IMR-90 (cell line): ENCODE data around the gene AGPAT3. TPM values are rescaled to one million over a fixed set of nuclear protein-coding genes. Genes with fewer than 3 reads are reported as not detected.

Source experiments
- ATAC-seq: fragments of 200-7000 bp; cut with Tn5 transposase; 2 replicates; pipeline ENCODE4 v1.9.1; 2020; ENCODE audit warnings: low read depth, mild to moderate bottlenecking, moderate library complexity
- BruUV-seq: library from RNA; stranded (reverse); fragments of 400-500 nt; replicated peaks from 2 replicates; lab custom pipeline; 2021; lab: Mats Ljungman, UMichigan
- CTCF ChIA-PET: fragments of 300-600 bp; formaldehyde crosslinking; extraction: SDS; loops from one replicate; lab custom pipeline; 2021; ENCODE audit warnings: antibody characterized with exemption; lab: Yijun Ruan, JAX
- POLR2A ChIA-PET: fragments of 300-600 bp; sonication (Branson Sonifier 250); formaldehyde crosslinking; loops from one replicate; lab custom pipeline; 2022; ENCODE audit warnings: antibody characterized with exemption; ENCODE audit not compliant: unreplicated experiment; lab: Charles Lee
- DNase-seq: peaks from one replicate; pipeline ENCODE4 v3.0.0; 2013
- H2AFZ ChIP-seq: replicated peaks from 2 replicates; pipeline ENCODE3; 2013; ENCODE audit warnings: low read length, mild to moderate bottlenecking; ENCODE audit not compliant: poor library complexity
- H2AK5ac ChIP-seq: 2 replicates; pipeline ENCODE4 v1.6.1; 2013; ENCODE audit warnings: low read depth, low read length, inconsistent platforms
- H2AK9ac ChIP-seq: replicated peaks from 2 replicates; pipeline ENCODE3; 2013; ENCODE audit warnings: mild to moderate bottlenecking, low read depth, low read length, moderate library complexity; ENCODE audit not compliant: poor library complexity
- H2BK120ac ChIP-seq: 2 replicates; pipeline ENCODE4 v1.6.1; 2013; ENCODE audit warnings: low read depth, low read length, inconsistent platforms
- H2BK15ac ChIP-seq: 3 replicates; pipeline ENCODE4 v1.6.1; 2013; ENCODE audit warnings: low read depth, low read length, inconsistent platforms
- H2BK20ac ChIP-seq: 2 replicates; pipeline ENCODE4 v1.6.1; 2013; ENCODE audit warnings: low read depth, mild to moderate bottlenecking, inconsistent platforms, low read length, moderate library complexity
- H2BK5ac ChIP-seq: 2 replicates; pipeline ENCODE4 v1.6.1; 2013; ENCODE audit warnings: mild to moderate bottlenecking, low read depth, low read length, inconsistent platforms; ENCODE audit not compliant: poor library complexity, severe bottlenecking
- H3K14ac ChIP-seq: replicated peaks from 2 replicates; pipeline ENCODE4 v1.6.1; 2013; ENCODE audit warnings: low read depth, low read length, inconsistent platforms
- H3K18ac ChIP-seq: 2 replicates; pipeline ENCODE4 v1.6.1; 2013; ENCODE audit warnings: low read depth, low read length, control low read depth
- H3K23ac ChIP-seq: 2 replicates; pipeline ENCODE4 v1.6.1; 2013; ENCODE audit warnings: low read depth, low read length, inconsistent platforms
- H3K27ac ChIP-seq: 2 replicates; pipeline ENCODE4 v1.5.1; 2013; ENCODE audit warnings: mild to moderate bottlenecking, control low read depth, low read length; ENCODE audit not compliant: insufficient read depth
- H3K27me3 ChIP-seq: 2 replicates; pipeline ENCODE4 v1.6.1; 2013; ENCODE audit warnings: low read length; ENCODE audit not compliant: control insufficient read depth, insufficient read depth
- H3K36me3 ChIP-seq: 2 replicates; pipeline ENCODE4 v1.6.1; 2013; ENCODE audit warnings: low read length, mixed read lengths; ENCODE audit not compliant: control insufficient read depth, insufficient read depth
- H3K4ac ChIP-seq: 2 replicates; pipeline ENCODE4 v1.6.1; 2013; ENCODE audit warnings: low read depth, low read length, inconsistent platforms
- H3K4me1 ChIP-seq: 2 replicates; pipeline ENCODE4 v1.6.1; 2013; ENCODE audit warnings: low read length, mixed read lengths; ENCODE audit not compliant: control insufficient read depth, insufficient read depth
- H3K4me2 ChIP-seq: 2 replicates; pipeline ENCODE4 v1.6.1; 2013; ENCODE audit warnings: low read depth, mild to moderate bottlenecking, control low read depth, low read length, moderate library complexity
- H3K4me3 ChIP-seq: 2 replicates; pipeline ENCODE4 v1.5.1; 2013; ENCODE audit warnings: low read depth, mild to moderate bottlenecking, control low read depth, low read length, moderate library complexity; ENCODE audit not compliant: insufficient read depth
- H3K56ac ChIP-seq: 2 replicates; pipeline ENCODE4 v1.6.1; 2013; ENCODE audit warnings: low read length, inconsistent platforms; ENCODE audit not compliant: insufficient read depth; ENCODE audit errors: extremely low read depth
- H3K79me1 ChIP-seq, 2 experiments: 2 replicates each; pipeline ENCODE4 v1.6.1; 2013; ENCODE audit warnings: low read length in 2 of 2, inconsistent platforms in 1 of 2, low read depth in 1 of 2
- H3K9ac ChIP-seq: 2 replicates; pipeline ENCODE4 v1.6.1; 2013; ENCODE audit warnings: low read depth, low read length, control low read depth
- H3K9me1 ChIP-seq: 2 replicates; pipeline ENCODE4 v1.6.1; 2013; ENCODE audit warnings: low read length, inconsistent platforms; ENCODE audit not compliant: insufficient read depth
- H3K9me3 ChIP-seq: 2 replicates; pipeline ENCODE4 v1.6.1; 2013; ENCODE audit warnings: low read length; ENCODE audit not compliant: control insufficient read depth, insufficient read depth
- H4K20me1 ChIP-seq: 2 replicates; pipeline ENCODE4 v1.6.1; 2013; ENCODE audit warnings: low read length, inconsistent platforms; ENCODE audit not compliant: insufficient read depth
- H4K5ac ChIP-seq: 2 replicates; pipeline ENCODE4 v1.6.1; 2013; ENCODE audit warnings: mild to moderate bottlenecking, low read depth, low read length, control low read depth
- H4K8ac ChIP-seq, 2 experiments: 2 replicates each; pipeline ENCODE4 v1.6.1; 2013; ENCODE audit warnings: low read depth in 2 of 2, low read length in 2 of 2, control low read depth in 1 of 2, inconsistent platforms in 1 of 2
- H4K91ac ChIP-seq: 2 replicates; pipeline ENCODE4 v1.6.1; 2013; ENCODE audit warnings: low read depth, low read length, inconsistent platforms; ENCODE audit not compliant: insufficient read depth
- BHLHE40 ChIP-seq: fragments of 150-350 bp; IDR thresholded peaks from 2 replicates; pipeline ENCODE4 v1.6.1; 2016; ENCODE audit warnings: mild to moderate bottlenecking, low read depth, low read length
- CEBPB ChIP-seq: IDR thresholded peaks from 2 replicates; pipeline ENCODE4 v1.6.1; 2012; ENCODE audit warnings: low read depth, low read length, improper control_type of control experiment
- CHD1 ChIP-seq: IDR thresholded peaks from 2 replicates; pipeline ENCODE4 v1.6.1; 2012; ENCODE audit warnings: low read depth, low read length, improper control_type of control experiment
- FOS ChIP-seq: fragments of 150-350 bp; IDR thresholded peaks from 2 replicates; pipeline ENCODE4 v1.6.1; 2016; ENCODE audit warnings: low read depth, low read length
- MAFK ChIP-seq: IDR thresholded peaks from 2 replicates; pipeline ENCODE4 v1.6.1; 2012; ENCODE audit warnings: low read depth, low read length, improper control_type of control experiment
- MAZ ChIP-seq: IDR thresholded peaks from 2 replicates; pipeline ENCODE4 v1.6.1; 2012; ENCODE audit warnings: low read depth, mild to moderate bottlenecking, low read length, improper control_type of control experiment, moderate library complexity, borderline replicate concordance
- MXI1 ChIP-seq: IDR thresholded peaks from 2 replicates; pipeline ENCODE4 v1.6.1; 2012; ENCODE audit warnings: low read depth, mild to moderate bottlenecking, low read length, moderate library complexity, borderline replicate concordance
- NFE2L2 ChIP-seq: fragments of 150-350 bp; IDR thresholded peaks from 2 replicates; pipeline ENCODE4 v1.6.1; 2016; ENCODE audit warnings: low read depth, mild to moderate bottlenecking, low read length
- POLR2A ChIP-seq: IDR thresholded peaks from 2 replicates; pipeline ENCODE4 v1.6.1; 2012; ENCODE audit warnings: mild to moderate bottlenecking, low read depth, low read length
- RAD21 ChIP-seq: IDR thresholded peaks from 2 replicates; pipeline ENCODE4 v1.6.1; 2012; ENCODE audit warnings: low read length, improper control_type of control experiment
- RCOR1 ChIP-seq: IDR thresholded peaks from 2 replicates; pipeline ENCODE4 v1.6.1; 2012; ENCODE audit warnings: mild to moderate bottlenecking, low read length, improper control_type of control experiment; ENCODE audit not compliant: insufficient replicate concordance
- RFX5 ChIP-seq: IDR thresholded peaks from 2 replicates; pipeline ENCODE4 v1.8.0; 2012; ENCODE audit warnings: low read depth, mild to moderate bottlenecking, low read length, moderate library complexity
- SMC3 ChIP-seq: fragments of 150-350 bp; IDR thresholded peaks from 2 replicates; pipeline ENCODE4 v1.6.1; 2016; ENCODE audit warnings: low read depth, mild to moderate bottlenecking, antibody characterized with exemption, low read length, moderate library complexity
- WGBS, 2 experiments: methylation state at CpG; one replicate each; pipeline versions ENCODE4 v1.1.5 to v1.1.7; 2013; ENCODE audit warnings: missing lambda C conversion rate in 2 of 2; ENCODE audit not compliant: insufficient read length in 1 of 2; ENCODE audit errors: extremely low coverage in 2 of 2; 5-methylcytosine and 5-hydroxymethylcytosine counted together
- dilution Hi-C: fragments of 300-500 bp; cut with HindIII; formaldehyde crosslinking; loops from one replicate; pipeline ENCODE4 v1.14.3; 2018; ENCODE audit warnings: low sequenced_read_pairs; ENCODE audit not compliant: unreplicated experiment
- in situ Hi-C: fragments of 300-500 bp; cut with MboI; formaldehyde crosslinking; loops from 3 replicates; pipeline ENCODE4 v1.14.3; 2019; ENCODE audit warnings: low sequenced_read_pairs, inconsistent platforms, mixed read lengths
- intact Hi-C: fragments of 100-400 bp; cut with micrococcal nuclease; formaldehyde crosslinking; loops from 2 replicates; pipeline ENCODE4 v1.10.0; 2022
- polyA plus RNA-seq, 3 experiments: library from polyadenylated mRNA; depleted of rRNA; stranded (reverse); fragments of >200 nt; gene quantifications; 2 replicates each; pipeline ENCODE4 v1.2.3, GENCODE V29; 2012; ENCODE audit warnings: low replicate concordance in 1 of 3
- total RNA-seq: library from RNA; depleted of rRNA; stranded (reverse); fragments of >200 nt; gene quantifications from 2 replicates; pipeline ENCODE4 v1.2.3, GENCODE V29; 2012
- TF ChIP-seq, protein P1 (sequence below): conservative IDR thresholded peaks from 2 replicates; pipeline ENCODE4 v1.5.1; 2012; ENCODE audit warnings: mild to moderate bottlenecking, low read depth, low read length, improper control_type of control experiment
- TF ChIP-seq, protein P2 (sequence below): fragments of 150-350 bp; IDR thresholded peaks from 2 replicates; pipeline ENCODE4 v1.6.1; 2016; ENCODE audit warnings: low read depth, mild to moderate bottlenecking, low read length, moderate library complexity, borderline replicate concordance
- TF ChIP-seq, protein P3 (sequence below): fragments of 150-350 bp; IDR thresholded peaks from 2 replicates; pipeline ENCODE4 v1.6.1; 2017; ENCODE audit warnings: mild to moderate bottlenecking, antibody characterized with exemption, low read length, low read depth

AGPAT3 gene
- total and polyA plus RNA-seq, 2 of the 4 experiments (the other 2 are of a cell fraction): 27.1 to 38.7 TPM

GRCh38 chr21:43855955-43856354 lies 9.1 kb upstream of the AGPAT3 start:
- H2AFZ ChIP-seq: no peak overlapping the region
- ChIA-PET CTCF (no interaction called here), POLR2A (no interaction called here)
- H3K9ac ChIP-seq: no peak overlapping the region
- DNase-seq (no peak), ATAC-seq (no peak)
- no peak overlapping the region for H3K23ac ChIP-seq
- peaks cover 8% of the 10 kb centered on the region for H3K4me1 ChIP-seq
- H3K9me3 ChIP-seq: no peaks in the 10 kb centered on the region
- H3K36me3 ChIP-seq: no peaks in the 10 kb centered on the region
- no peak overlapping the region for H3K27ac ChIP-seq
- H2AK9ac ChIP-seq: no peak overlapping the region
- dilution Hi-C loops: no loop called here
- no peaks in the 10 kb centered on the region for H4K20me1 ChIP-seq
- no peak overlapping the region for H2BK20ac ChIP-seq
- peaks cover 16% of the 10 kb centered on the region for H3K27me3 ChIP-seq
- no peak overlapping the region for H4K91ac ChIP-seq
- intact Hi-C loops: no loop called here
- H2BK120ac ChIP-seq: no peak overlapping the region
- no peak overlapping the region for H3K14ac ChIP-seq
- BruUV-seq: no TSS peak
- H3K56ac ChIP-seq: no peak overlapping the region
- H2AK5ac ChIP-seq: no peak overlapping the region
- no peak overlapping the region for H4K5ac ChIP-seq
- no peak overlapping the region for H3K18ac ChIP-seq
- H3K4me3 ChIP-seq: no peak overlapping the region
- TF ChIP-seq NFE2L2 (no peak), MAFK (no peak), RFX5 (no peak), MXI1 (no peak), RCOR1 (no peak), CHD1 (no peak), MAZ (no peak), BHLHE40 (no peak), RAD21 (no peak), SMC3 (no peak), POLR2A (no peak), CEBPB (no peak), FOS (no peak)
- TF ChIP-seq, protein P1, sequence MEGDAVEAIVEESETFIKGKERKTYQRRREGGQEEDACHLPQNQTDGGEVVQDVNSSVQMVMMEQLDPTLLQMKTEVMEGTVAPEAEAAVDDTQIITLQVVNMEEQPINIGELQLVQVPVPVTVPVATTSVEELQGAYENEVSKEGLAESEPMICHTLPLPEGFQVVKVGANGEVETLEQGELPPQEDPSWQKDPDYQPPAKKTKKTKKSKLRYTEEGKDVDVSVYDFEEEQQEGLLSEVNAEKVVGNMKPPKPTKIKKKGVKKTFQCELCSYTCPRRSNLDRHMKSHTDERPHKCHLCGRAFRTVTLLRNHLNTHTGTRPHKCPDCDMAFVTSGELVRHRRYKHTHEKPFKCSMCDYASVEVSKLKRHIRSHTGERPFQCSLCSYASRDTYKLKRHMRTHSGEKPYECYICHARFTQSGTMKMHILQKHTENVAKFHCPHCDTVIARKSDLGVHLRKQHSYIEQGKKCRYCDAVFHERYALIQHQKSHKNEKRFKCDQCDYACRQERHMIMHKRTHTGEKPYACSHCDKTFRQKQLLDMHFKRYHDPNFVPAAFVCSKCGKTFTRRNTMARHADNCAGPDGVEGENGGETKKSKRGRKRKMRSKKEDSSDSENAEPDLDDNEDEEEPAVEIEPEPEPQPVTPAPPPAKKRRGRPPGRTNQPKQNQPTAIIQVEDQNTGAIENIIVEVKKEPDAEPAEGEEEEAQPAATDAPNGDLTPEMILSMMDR: no peak
- TF ChIP-seq, protein P2, sequence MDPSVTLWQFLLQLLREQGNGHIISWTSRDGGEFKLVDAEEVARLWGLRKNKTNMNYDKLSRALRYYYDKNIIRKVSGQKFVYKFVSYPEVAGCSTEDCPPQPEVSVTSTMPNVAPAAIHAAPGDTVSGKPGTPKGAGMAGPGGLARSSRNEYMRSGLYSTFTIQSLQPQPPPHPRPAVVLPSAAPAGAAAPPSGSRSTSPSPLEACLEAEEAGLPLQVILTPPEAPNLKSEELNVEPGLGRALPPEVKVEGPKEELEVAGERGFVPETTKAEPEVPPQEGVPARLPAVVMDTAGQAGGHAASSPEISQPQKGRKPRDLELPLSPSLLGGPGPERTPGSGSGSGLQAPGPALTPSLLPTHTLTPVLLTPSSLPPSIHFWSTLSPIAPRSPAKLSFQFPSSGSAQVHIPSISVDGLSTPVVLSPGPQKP: no peak
- TF ChIP-seq, protein P3, sequence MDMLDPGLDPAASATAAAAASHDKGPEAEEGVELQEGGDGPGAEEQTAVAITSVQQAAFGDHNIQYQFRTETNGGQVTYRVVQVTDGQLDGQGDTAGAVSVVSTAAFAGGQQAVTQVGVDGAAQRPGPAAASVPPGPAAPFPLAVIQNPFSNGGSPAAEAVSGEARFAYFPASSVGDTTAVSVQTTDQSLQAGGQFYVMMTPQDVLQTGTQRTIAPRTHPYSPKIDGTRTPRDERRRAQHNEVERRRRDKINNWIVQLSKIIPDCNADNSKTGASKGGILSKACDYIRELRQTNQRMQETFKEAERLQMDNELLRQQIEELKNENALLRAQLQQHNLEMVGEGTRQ: no peak
- H2BK15ac ChIP-seq: no peak overlapping the region
- 93% methylated on average over 3 of the region's 10 CpGs; no CpG with 5 or more reads in 1 of the 2 experiments for WGBS, 2 experiments
- H4K8ac ChIP-seq: no peak overlapping the region
- H3K79me1 ChIP-seq: no peaks in the 10 kb centered on the region
- peaks cover 13% of the 10 kb centered on the region for H3K9me1 ChIP-seq
- in situ Hi-C loops: no loop called here
- H3K4ac ChIP-seq: no peak overlapping the region
- no peak overlapping the region for H3K4me2 ChIP-seq
- H2BK5ac ChIP-seq: no peak overlapping the region
